Aorta (tissue), 5 donors: Measurements from ENCODE around the gene EPC1. TPM values are rescaled to one million over a fixed set of nuclear protein-coding genes. Genes with fewer than 3 reads are reported as not detected.
"Not testable (repeated sequence)": the region's sequence is repeated elsewhere in the genome, so short reads cannot be mapped to it uniquely, and the experiment has no call there.

Source experiments
- ATAC-seq: fragments of 200-7000 bp; cut with Tn5 transposase; one replicate; pipeline ENCODE4 v1.9.1; 2022; ENCODE audit warnings: moderate library complexity; ENCODE audit not compliant: low FRiP score
- DNase-seq, 2 donors: peaks; one replicate each; pipeline ENCODE4 v3.0.0-alpha.2; 2020
- H3K27ac ChIP-seq, 2 donors: one replicate each; pipeline ENCODE4 v1.5.1; 2013; ENCODE audit warnings: low read length in 2 of 2, mild to moderate bottlenecking in 2 of 2, moderate library complexity in 2 of 2, control low read depth in 1 of 2, inconsistent platforms in 1 of 2, low read depth in 1 of 2
- H3K27me3 ChIP-seq, 2 donors: one replicate each; pipeline ENCODE4 v1.6.1; 2013; ENCODE audit warnings: control low read depth in 1 of 2, low read length in 1 of 2, mild to moderate bottlenecking in 1 of 2, moderate library complexity in 1 of 2; ENCODE audit not compliant: insufficient read depth in 2 of 2, control insufficient read depth in 1 of 2
- H3K36me3 ChIP-seq, 2 donors: one replicate each; pipeline ENCODE4 v1.6.1; 2013; ENCODE audit warnings: control low read depth in 1 of 2, low read length in 1 of 2, mild to moderate bottlenecking in 1 of 2; ENCODE audit not compliant: insufficient read depth in 2 of 2, control insufficient read depth in 1 of 2
- H3K4me1 ChIP-seq, 2 donors: one replicate each; pipeline ENCODE4 v1.6.1; 2013; ENCODE audit warnings: low read length in 2 of 2, control low read depth in 1 of 2, mild to moderate bottlenecking in 1 of 2, moderate library complexity in 1 of 2; ENCODE audit not compliant: insufficient read depth in 2 of 2, control insufficient read depth in 1 of 2
- H3K4me3 ChIP-seq, 2 donors: one replicate each; pipeline ENCODE4 v1.5.1; 2013; ENCODE audit warnings: low read length in 2 of 2, control low read depth in 1 of 2, mild to moderate bottlenecking in 1 of 2
- H3K9me3 ChIP-seq: one replicate; pipeline ENCODE4 v1.6.1; 2013; ENCODE audit warnings: mild to moderate bottlenecking, low read length; ENCODE audit not compliant: control insufficient read depth
- WGBS, 2 donors: extraction: QIAGEN DNeasy Blood & Tissue Kit; methylation state at CpG; one replicate each; pipeline ENCODE4 v1.1.7; 2013; 5-methylcytosine and 5-hydroxymethylcytosine counted together
- intact Hi-C, 2 donors: fragments of 100-400 bp; cut with DNase I; formaldehyde crosslinking; loops; one replicate each; pipeline versions ENCODE4 v1.14.2 to v1.15.0; 2022
- polyA plus RNA-seq, 2 donors: library from polyadenylated mRNA; stranded (reverse); fragments of 200-250 nt; gene quantifications; one replicate each; pipeline ENCODE4 v1.2.3, GENCODE V29; 2013
- total RNA-seq, 2 donors: library from RNA; stranded (reverse); fragmentation: NEBNext Ultra II Directional; extraction: Animal tissue kit (Norgen Biotek cat#: 25700); gene quantifications; one replicate each; pipeline ENCODE4 v1.2.1, GENCODE V29; 2021
- donor health status: healthy with polysubstance abuse.
- donor health status: Bipolar disorder and iron deficiency.
- donor health status: DM: no; HTN: no; CAD: no.
- donor health status: DM: no; HTN: no; CAD: no.
- donor health status: DM: yes; HTN: yes; CAD: no.

Gene EPC1
- total and polyA plus RNA-seq, 4 donors: 15.9 to 53.9 (median 32.1) TPM

- H3K36me3 ChIP-seq: no peaks in the 10 kb centered on the region
- no peaks in the 10 kb centered on the region for H3K9me3 ChIP-seq
- peaks cover 0 to 3% of the 10 kb centered on the region in 2 donors for H3K4me1 ChIP-seq
- ATAC-seq: no peak
- no peak for DNase-seq
- 92 to 95% methylated on average over 2 of the region's 2 CpGs for WGBS, 2 donors
- no peak overlapping the region for H3K4me3 ChIP-seq
- H3K27me3 ChIP-seq: no peaks in the 10 kb centered on the region
- intact Hi-C loops: no loop called here
- H3K27ac ChIP-seq: no peak overlapping the region
These were observed 26.5 kb upstream of the EPC1 start for GRCh38 chr10:32373496-32373895.

GRCh38 chr10:32373031-32373430 is 26.1 kb upstream of the EPC1 start:
- no peak for DNase-seq
- no peak for ATAC-seq

DNA sequence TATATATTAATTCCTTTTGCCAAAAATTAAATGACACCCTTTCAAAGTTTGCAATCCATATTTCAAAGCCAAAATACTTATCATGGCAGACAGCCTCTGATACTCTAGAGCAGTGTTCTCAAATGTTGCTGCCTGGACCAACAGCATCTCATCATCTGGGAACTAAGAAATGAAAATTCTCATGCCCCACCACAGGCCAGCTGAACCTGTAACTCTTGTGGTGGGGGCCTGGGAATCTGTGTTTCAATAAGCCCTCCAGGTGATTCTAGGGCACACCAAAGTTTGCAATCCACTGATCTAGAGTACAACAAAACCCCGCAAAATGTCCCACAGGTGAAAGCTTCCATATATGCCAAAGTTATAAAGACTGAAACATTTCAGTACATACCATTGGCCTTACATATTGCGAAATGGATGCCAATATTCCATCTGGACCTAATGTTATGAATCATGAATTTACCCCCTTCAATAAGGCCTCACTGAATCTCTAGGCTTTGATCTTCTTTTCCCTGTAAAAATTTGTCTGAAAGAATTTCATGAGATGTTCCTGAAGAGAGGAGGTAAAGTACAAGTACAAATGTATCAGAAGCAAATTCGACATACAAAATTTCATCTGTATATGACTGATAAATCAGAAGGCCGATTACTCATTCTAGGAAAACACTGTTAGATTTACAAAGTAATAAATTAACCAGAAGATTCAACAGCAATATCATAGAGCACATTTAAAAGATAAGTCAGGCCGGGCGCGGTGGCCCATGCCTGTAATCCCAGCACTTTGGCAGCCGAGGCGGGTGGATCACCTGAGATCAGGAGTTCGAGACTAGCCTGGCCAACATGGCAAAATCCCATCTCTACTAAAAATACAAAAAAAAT is 25.3 kb upstream of the EPC1 start:
- 95 to 96% methylated on average over 10 of the region's 10 CpGs for WGBS, 2 donors
- no peaks in the 10 kb centered on the region for H3K27me3 ChIP-seq
- peaks cover 0 to 3% of the 10 kb centered on the region in 2 donors for H3K4me1 ChIP-seq
- intact Hi-C loops: no loop called here
- H3K36me3 ChIP-seq: no peaks in the 10 kb centered on the region
- H3K9me3 ChIP-seq: no peaks in the 10 kb centered on the region
- no peak overlapping the region for H3K27ac ChIP-seq
- DNase-seq (no peak), ATAC-seq (no peak)
- H3K4me3 ChIP-seq: no peak overlapping the region

More at GRCh38 chr10:32373031-32373430, 26.1 kb upstream of the EPC1 start:
- no peaks in the 10 kb centered on the region for H3K27me3 ChIP-seq
- H3K4me3 ChIP-seq: no peak overlapping the region
- H3K9me3 ChIP-seq: no peaks in the 10 kb centered on the region
- intact Hi-C loops: no loop called here
- no peak overlapping the region for H3K27ac ChIP-seq
- no peaks in the 10 kb centered on the region for H3K36me3 ChIP-seq
- peaks cover 0 to 3% of the 10 kb centered on the region in 2 donors for H3K4me1 ChIP-seq

GRCh38 chr10:32371101-32371500 is 24.1 kb upstream of the EPC1 start:
- H3K36me3 ChIP-seq: no peaks in the 10 kb centered on the region
- ATAC-seq (no peak), DNase-seq (no peak)
- intact Hi-C loops: no loop called here
- H3K27me3 ChIP-seq: no peaks in the 10 kb centered on the region
- H3K4me1 ChIP-seq: peaks cover 0 to 3% of the 10 kb centered on the region in 2 donors
- H3K27ac ChIP-seq: no peak overlapping the region
- 2 to 11% methylated on average over 1 of the region's 1 CpG for WGBS, 2 donors
- H3K9me3 ChIP-seq: no peaks in the 10 kb centered on the region
- no peak overlapping the region for H3K4me3 ChIP-seq

DNA sequence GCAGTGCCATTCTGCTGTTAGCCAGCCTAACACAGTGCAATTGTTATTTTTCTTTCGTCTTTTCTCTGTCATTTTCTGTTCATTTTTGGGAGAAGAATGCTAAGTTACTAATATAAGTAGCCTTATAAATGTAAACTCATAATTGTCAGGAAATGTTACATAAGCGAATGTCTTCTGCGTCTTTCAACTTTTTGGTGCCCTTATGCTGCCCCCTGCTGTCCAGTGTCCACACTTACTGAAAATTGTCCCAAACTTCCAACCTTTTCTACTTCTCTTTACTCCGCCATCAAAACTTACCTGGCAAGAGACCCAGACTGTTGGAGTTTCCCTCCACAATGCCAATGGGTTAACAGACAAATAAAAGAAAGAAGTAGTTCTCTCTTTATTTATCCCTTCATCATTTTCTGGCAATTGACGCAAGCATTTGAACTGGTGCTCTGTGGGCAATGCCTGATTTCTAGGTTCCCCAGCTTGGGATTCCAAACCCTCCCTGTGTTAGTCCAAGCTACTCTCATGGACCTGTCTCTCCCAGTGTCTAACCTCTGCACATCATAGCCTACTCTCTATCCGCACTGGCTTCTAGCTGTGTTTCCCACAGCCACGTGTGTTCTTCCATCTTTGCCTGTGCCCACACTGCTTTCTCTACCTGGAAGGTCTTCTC is 21.0 kb upstream of the EPC1 start:
- WGBS, 2 donors: 25 to 29% methylated on average over 7 of the region's 7 CpGs
- H3K9me3 ChIP-seq: no peaks in the 10 kb centered on the region
- no peaks in the 10 kb centered on the region for H3K27me3 ChIP-seq
- no peaks in the 10 kb centered on the region for H3K36me3 ChIP-seq
- H3K27ac ChIP-seq: no peak overlapping the region
- intact Hi-C loops: loop anchor here (2.0 to 5.0 kb wide), 2 partner anchors 21 to 111 kb away; partner anchors contain the start of gene EPC1 (in 1 of the 2)
- ATAC-seq: peak; percentile 79
- H3K4me1 ChIP-seq: peaks cover 0 to 3% of the 10 kb centered on the region in 2 donors
- H3K4me3 ChIP-seq: no peak overlapping the region
- DNase-seq: peak; percentile 76 to 79

- no peak for ATAC-seq
- Histone ChIP-seq H3K27me3 (no peaks in the 10 kb centered on the region), H3K36me3 (no peaks in the 10 kb centered on the region), H3K4me1 (peaks cover 0 to 3% of the 10 kb centered on the region in 2 donors), H3K9me3 (no peaks in the 10 kb centered on the region), H3K27ac (no peak overlapping the region), H3K4me3 (no peak overlapping the region)
- DNase-seq: no peak
- intact Hi-C loops: loop anchor here (2.0 to 5.0 kb wide), 2 partner anchors 20 to 109 kb away; partner anchors contain the start of gene EPC1 (in 1 of the 2)
- 34 to 46% methylated on average over 3 of the region's 3 CpGs for WGBS, 2 donors
These were observed 19.6 kb upstream of the EPC1 start for GRCh38 chr10:32366588-32366987.

- ATAC-seq (no peak), DNase-seq (no peak)
- no peak overlapping the region for H3K27ac ChIP-seq
- no peaks in the 10 kb centered on the region for H3K36me3 ChIP-seq
- H3K9me3 ChIP-seq: no peaks in the 10 kb centered on the region
- no peaks in the 10 kb centered on the region for H3K27me3 ChIP-seq
- WGBS, 2 donors: 63 to 73% methylated on average over 4 of the region's 4 CpGs
- H3K4me1 ChIP-seq: peaks cover 0 to 2% of the 10 kb centered on the region in 2 donors
- no peak overlapping the region for H3K4me3 ChIP-seq
- intact Hi-C loops: loop anchor here (2.0 to 5.0 kb wide), 2 partner anchors 19 to 109 kb away; partner anchors contain the start of gene EPC1 (in 1 of the 2)
These were observed 19.2 kb upstream of the EPC1 start for GRCh38 chr10:32366111-32366510.

GRCh38 chr10:32365404-32365803 is 18.4 kb upstream of the EPC1 start:
- not testable (repeated sequence) for H3K4me3 ChIP-seq, DNase-seq, ATAC-seq, H3K9me3 ChIP-seq, H3K36me3 ChIP-seq, H3K27ac ChIP-seq, H3K4me1 ChIP-seq, H3K27me3 ChIP-seq
- intact Hi-C loops: loop anchor here (5.0 kb wide), 1 partner anchor 108 kb away; no protein-coding TSS in a partner anchor
- 95 to 98% methylated on average over 8 of the region's 8 CpGs for WGBS, 2 donors
